PC-3 (cell line): ENCODE measurements around the gene FAM50B.

Experiments used
- EZH2 ChIP-seq: fragments of 300-600 bp; sonication (generic); IDR thresholded peaks from one replicate; pipeline ENCODE4 v1.6.1; 2017; ENCODE audit warnings: antibody characterized with exemption, mild to moderate bottlenecking, low read length; ENCODE audit not compliant: unreplicated experiment
- TF ChIP-seq, protein P1 (sequence below): fragments of 300-600 bp; sonication (generic); conservative IDR thresholded peaks from 2 replicates; pipeline ENCODE4 v1.5.1; 2017; ENCODE audit warnings: antibody characterized with exemption, low read depth, mild to moderate bottlenecking, low read length

DNA sequence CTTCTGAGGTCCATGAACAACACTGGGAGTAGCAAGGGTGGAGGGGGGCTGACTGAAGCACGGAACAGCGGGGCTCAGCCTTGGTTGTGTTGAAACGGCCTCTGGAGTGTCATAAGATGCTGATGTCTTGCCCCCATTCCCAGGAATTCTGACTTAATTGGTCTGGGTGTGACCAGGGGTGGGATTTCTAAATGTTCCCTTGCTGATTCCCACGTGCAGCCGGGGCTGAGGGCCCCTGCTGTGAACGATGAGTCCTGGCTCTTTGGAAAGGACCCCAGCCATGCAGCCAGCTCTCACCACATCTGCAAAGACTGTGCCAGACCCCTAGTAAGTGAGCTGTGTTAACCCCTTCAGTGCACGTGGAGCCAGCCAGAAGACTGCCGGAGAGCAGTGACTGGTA lies 28.6 kb upstream of the FAM50B start:
- TF ChIP-seq, protein P1, sequence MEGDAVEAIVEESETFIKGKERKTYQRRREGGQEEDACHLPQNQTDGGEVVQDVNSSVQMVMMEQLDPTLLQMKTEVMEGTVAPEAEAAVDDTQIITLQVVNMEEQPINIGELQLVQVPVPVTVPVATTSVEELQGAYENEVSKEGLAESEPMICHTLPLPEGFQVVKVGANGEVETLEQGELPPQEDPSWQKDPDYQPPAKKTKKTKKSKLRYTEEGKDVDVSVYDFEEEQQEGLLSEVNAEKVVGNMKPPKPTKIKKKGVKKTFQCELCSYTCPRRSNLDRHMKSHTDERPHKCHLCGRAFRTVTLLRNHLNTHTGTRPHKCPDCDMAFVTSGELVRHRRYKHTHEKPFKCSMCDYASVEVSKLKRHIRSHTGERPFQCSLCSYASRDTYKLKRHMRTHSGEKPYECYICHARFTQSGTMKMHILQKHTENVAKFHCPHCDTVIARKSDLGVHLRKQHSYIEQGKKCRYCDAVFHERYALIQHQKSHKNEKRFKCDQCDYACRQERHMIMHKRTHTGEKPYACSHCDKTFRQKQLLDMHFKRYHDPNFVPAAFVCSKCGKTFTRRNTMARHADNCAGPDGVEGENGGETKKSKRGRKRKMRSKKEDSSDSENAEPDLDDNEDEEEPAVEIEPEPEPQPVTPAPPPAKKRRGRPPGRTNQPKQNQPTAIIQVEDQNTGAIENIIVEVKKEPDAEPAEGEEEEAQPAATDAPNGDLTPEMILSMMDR = no peak
- no peak for TF ChIP-seq EZH2
